GM21528 (cell line): Measurements from ENCODE around the gene ZDHHC3.
A peak's percentile ranks its signal among the peaks of the same experiment; 100 is the strongest.

Experiments used
- ATAC-seq: cut with Tn5 transposase; IDR thresholded peaks from one replicate; pipeline ENCODE4 v1.9.1; 2021; ENCODE audit warnings: mild to moderate bottlenecking, moderate library complexity; ENCODE audit not compliant: unreplicated experiment, low FRiP score

ZDHHC3 gene, protein sequence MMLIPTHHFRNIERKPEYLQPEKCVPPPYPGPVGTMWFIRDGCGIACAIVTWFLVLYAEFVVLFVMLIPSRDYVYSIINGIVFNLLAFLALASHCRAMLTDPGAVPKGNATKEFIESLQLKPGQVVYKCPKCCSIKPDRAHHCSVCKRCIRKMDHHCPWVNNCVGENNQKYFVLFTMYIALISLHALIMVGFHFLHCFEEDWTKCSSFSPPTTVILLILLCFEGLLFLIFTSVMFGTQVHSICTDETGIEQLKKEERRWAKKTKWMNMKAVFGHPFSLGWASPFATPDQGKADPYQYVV

DNA sequence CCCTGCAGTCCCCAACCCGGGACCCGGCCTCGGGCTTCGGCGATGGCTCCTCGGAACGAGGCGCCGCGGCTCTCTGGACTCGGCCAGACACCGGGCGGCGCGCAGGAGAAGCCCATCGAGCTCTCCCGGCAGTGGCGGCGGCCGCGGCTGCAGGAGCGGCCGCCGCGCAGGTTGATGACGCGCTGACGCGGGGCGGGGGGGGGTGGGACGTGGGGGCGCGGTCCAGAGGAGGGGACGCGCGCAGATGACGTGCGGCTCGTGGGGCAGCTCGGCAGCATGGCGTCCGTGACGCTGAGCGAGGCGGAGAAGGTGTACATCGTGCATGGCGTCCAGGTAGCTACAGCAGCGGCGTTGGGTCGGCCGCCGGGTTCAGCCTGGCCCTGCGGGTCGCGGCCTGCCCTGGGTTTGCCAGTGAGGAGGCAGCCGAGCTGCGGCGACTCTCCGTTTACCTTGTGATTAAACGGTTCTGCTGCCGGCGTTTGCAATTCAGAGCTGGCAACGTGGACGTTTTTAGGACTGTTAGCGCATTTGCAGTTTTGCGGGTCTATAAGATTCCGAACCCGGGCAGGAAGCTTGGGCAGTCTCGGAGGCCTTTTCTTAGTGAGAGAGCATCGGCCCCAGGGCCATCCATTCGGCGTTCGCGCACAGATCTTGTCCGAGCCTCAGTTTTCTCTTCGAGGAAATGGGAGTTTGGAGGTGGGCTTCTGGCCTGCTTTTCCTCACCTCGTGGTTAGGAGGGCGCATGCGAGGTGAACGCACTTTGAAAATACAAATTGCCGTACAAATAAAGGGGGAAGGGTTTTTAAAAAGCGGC, at the start of gene ZDHHC3, which contains the start of gene EXOSC7:
Gene ZDHHC3 (minus strand): TSS at position 173 of the 814 bp plus-strand sequence. CDS start 16,738 bp downstream, outside the sequence.
Gene EXOSC7 (plus strand): TSS at position 243 of the 814 bp plus-strand sequence. CDS start 34 bp downstream, at position 277.
- peak; percentile 62 for ATAC-seq

DNA sequence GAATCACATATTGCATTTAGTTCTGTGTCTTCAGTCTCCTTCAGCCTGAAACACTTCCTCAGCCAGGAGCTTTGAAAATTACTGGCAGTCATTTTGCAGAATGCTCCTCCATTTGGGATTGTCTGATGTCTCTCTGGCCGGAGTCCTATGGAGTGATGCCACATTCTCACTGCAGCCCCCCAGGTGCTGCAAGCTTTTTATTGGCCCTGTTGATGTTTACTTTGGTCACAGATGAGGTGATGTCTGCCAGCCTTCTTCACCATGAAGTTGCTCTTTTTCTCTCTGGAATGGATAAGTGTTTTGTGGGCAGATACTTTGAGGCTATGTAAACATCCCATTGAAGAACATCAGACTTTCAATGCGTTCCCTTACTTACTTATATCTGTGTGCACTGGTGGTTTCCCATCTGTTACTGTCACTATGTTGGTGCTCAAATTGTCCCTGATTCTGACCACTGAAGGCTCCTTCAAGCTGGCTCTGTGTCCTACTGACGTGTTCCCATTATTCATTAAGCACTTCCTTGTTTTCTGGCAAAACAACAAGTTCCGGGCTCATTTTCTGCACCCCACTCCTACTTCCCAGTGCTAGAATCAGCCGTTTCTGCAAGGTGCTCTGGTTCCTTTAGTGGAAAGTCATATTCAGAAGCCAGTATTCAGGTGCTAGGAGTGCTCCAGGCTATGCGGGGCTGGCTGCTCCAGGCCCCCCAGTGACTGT, 48.7 kb upstream of the ZDHHC3 start:
- no peak for ATAC-seq

DNA sequence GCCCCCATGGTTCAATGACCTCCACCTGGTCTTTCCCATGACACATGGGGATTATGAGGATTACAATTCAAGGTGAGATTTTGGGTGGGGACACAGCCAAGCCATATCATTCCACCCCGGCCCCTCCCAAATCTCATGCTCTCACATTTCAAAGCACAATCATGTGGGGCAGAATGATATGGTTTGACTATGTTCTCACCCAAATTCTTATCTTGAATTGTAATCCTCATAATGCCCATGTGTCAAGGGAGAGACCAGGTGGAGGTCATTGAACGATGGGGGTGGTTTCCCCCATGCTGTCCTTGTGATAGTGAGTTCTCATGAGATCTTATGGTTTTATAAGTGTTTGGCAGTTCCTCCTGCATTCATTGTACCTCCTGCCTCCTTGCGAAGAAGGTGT, 47.7 kb upstream of the ZDHHC3 start:
- ATAC-seq, result no peak

DNA sequence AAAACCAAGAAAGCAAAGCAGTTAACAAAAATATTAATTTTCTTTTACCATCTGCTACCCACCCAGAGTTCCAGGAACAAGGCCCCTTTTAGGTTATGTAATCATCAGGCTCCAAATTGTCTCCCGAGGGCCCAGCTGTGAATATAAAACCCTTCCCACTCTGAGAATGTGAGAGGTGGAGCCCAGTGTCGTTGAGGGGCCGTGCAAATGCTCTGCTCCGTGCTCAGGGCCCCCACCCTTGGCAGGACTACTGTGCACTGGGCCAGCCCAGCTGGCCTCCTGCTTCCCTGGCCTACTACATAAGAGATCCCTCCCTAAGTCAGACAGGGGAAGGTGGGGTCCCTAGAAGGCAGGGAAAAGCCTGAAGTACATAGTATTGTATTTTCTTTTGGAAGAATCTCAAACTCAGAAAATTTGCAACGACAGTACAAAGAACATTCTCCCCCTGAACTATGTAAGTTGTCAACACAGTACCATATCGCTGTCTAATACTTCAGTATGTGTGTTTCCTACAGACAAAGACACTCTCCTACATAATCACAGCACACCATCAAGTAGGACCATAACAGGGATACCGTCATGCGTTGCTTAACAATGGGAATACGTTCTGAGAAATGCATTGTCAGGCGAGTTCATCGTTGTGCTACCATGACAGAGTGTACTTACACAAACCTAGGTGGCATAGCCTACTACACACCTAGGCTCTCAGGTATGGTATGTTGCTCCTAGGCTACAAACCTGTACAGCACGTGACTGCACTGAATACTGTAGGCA, 45.7 kb upstream of the ZDHHC3 start:
- ATAC-seq, result no peak

DNA sequence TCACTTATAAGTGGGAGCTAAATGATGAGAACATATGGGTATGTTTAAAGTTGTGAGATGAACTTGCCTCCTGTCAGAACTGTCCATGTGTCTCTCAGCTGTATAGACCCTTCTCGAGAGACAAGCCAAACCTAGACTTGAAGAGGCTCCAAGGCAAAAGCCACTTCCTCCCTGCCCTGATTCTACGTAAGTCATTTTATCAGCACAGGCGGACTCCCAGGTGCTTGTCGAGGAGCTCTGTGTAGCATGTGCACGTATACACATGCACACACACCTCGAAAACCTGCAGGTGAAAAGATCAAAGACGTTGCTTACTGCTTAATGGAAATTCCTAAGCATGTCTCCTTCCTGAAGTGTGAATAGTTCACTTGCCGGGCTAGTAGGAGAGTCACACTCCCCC, 44.6 kb upstream of the ZDHHC3 start:
- ATAC-seq, result no peak

DNA sequence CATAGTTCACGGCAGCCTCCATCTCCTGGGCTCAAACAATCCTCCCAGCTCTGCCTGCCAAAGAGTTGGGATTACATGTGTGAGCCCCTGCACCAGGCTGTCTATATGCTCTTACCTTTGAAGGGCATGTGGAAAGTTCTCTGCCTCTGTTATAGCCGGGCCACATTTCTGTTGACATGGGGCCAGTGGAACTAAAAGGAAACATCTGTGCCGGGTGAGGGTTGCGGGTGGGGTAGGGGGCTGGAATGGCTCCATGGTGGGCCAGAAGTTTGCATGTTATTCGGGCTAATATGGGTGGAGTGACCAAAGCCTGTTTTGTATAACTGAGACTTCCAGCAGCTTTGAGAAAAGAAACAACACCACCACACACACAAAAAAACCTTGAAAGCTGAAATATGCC, 41.8 kb upstream of the ZDHHC3 start:
- no peak for ATAC-seq

DNA sequence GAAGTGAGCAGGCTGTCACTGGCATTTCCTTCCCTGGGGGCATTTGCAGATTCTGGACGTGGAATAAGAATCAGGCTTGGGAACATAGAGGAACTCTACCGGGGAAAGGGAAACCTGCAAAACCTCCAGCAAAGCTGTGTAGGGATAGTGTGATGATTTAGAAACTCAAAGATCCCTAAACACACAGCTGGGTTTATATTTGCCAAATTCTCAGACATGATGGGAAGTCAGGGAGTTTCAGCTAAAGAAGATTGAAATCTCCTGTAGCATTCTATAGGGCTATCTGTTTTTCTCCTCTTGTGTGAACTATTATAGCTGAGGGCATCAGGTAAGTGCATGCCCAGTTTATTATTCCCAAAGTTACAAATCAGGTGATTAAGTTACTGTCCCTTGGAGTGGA, 40.9 kb upstream of the ZDHHC3 start:
- no peak for ATAC-seq

DNA sequence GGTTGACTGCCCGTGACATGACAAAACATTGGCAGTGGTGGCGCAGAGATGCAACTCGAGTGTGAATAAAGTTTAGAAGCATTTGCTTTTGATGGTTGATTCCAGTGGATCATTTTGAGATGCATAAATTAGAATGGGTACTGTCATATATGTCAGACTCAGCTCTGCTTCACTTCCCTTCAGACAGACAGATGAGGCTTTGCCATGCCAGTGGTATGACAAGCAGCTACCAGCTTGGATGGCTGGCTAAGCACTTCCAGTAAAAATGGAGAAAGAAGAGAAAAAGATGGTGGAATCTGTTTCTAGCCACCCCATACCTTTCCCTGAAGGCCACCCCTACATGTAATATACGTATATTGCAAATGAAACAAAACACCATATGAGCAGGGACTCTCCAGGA, 36.6 kb upstream of the ZDHHC3 start:
- no peak for ATAC-seq

DNA sequence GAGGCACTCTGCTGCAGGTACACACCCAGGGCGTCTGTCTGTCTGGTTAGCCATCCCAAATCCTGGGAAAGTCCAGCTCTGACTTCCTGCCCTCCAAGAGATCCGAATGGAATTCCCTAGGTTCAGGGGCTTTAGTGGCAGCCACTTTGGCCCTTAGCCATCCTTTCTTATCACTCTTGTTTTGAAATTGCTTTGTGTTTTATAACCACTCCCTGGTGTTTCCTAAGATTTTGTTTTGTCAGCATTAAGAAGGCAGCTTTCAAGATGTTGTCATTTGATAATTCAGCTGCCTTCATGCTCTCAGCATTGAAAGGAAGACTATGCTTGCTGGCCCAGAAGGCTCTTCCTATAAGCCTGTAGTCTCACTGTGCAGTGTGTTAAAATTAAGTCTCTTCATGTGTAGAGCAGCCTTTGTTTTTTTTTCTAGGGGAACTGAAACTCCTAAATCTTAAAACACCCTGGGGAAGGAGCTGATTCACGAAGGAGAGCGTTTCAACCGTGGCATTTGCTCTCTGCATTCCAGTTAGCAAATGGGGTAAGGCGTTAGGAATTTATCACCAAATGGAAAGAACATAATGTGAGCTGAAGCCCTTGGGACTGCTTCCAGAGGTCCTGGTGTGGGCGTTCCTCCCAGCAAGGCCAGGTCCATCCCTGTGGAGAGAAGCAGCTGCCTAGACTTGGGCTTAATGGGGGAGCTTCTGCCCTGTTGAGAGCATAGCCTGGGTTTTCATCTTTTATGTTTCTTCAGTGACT, 36.0 kb upstream of the ZDHHC3 start:
- no peak for ATAC-seq

DNA sequence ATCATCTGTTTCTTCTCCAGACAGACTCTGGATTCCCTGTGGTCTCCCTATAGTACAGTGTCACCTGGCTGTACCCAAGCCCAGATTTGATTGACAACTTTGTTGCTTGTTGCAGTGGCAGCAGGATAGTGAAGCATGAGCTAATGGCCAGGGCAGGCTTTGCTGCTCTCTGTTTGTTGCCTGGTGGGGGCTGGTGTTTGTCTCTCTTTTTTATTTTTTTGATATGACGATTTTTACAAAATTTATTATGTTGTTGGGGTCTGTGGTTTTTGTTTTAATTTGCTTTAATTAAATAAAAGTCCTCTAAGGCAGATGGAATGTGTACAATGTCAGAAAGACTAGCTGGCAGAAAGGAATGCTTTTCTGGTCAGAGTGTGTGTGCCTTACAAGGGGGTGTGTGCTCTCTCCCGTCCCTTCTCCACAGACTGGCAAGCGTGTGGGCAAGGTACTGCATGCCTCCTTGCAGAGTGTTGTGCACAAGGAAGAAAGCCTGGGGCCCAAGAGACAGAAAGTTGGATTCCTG, 34.9 kb upstream of the ZDHHC3 start:
- no peak for ATAC-seq

DNA sequence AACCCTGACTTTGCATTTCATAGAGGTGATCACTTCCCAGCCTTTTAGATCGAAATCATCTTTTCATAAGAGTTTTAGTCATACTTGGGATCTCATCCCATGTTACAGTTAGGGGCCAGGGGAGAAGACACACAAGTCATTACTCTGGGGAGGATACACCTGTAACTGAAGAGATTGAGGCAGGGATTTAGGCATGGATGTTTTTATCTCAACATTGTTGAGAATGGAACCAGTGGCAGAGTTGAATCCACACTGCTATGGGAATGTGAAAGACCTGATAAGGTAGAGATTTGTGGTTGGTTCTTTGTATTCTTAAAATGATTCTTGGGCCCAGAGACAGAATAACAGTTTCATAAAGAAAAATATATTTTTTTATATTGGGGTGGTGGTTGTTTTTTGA, 33.9 kb upstream of the ZDHHC3 start:
- ATAC-seq, result no peak

DNA sequence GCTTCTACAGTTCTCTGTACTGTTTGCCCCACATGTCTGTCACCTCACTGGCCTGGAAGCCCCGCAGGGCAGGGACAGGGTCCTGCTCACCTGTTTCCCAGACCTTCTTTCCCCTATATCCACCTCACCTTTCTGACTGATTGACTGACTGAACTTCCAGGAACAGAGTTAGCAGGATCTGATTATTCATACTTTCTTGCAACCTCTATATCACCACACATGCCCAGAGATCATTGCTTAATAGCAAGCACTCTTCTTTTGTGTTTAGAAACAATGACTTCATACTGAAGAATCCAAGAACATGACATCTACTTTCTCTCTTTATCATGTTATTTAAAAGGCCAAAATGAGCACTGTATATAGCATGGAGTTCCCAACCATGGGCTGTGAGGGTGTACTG, 32.1 kb upstream of the ZDHHC3 start:
- no peak for ATAC-seq

DNA sequence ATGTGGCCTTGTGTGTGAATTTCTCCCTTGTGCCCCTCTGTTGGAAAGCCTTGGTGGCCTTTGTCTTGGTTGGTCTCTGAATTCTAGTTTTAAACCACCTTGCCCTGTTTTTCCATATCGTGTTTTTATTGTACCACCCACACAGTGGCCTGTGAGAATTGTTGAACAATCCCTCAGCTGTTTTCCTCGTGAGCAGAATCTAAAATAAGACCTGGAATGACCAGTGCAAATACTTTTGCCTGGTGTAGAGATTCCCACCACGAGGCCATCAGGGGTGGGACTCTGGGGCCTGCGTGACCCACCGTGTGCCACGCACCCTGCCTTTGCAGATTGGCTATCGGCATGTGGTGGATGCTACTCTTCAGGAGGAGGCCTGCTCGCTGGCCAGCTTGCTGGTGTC, 31.1 kb upstream of the ZDHHC3 start:
- ATAC-seq, result no peak

DNA sequence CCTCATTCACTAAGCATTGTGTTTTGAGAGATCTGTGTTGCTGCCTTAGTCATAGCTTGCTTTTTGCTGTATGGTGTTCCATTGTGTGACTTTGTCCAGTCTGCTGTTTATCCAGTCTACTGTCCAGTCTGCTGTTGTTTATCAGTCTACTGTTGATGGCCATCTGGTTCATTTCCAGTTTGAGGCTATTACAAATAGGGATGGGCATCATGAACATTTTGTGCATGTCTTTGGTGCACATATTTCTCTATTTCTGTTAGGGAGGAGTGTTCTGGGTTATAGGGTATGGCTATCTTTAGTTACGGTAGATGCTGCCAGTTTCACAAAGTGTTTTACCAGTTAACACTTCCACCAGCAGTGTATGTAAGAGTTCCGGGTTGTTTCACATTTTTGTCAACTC, 27.9 kb upstream of the ZDHHC3 start:
- no peak for ATAC-seq

DNA sequence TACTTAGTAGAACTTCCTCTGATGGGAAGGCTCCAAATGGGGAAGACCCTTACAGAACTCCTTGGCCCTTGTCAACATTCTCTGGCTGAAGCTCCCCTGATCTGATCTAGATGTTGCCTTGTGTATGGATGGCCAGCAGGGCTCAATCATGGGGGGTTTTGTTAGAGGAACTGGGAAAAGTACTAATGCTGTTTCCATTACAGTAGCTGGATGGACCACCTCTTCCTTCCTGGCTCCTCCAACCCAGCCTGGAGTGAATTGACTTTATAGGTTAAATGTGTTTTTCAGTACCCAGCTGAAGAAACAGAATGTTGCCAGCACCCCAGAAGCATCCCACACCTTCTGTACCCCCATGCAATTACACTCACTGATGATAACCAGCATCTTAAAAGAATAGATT, 27.4 kb upstream of the ZDHHC3 start:
- no peak for ATAC-seq

DNA sequence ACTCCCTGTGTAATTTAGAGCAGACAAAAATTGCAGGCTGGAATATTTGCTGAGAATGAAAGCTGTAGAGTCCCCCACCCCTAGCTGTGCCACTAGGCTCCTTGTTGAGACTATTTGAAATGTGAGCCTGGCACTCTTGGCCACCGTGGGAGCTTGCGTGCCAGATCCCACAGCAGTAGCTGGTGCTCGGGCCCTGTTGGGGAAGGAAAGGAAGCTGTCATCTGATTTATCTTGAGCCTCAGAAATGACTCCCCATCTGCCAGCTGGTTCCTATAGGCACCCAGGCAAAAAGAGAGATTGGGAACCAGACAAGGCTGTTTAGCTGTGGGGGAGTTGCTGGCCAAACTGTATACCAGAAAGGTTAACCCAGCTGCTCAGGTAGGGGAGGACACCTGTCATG, 26.7 kb upstream of the ZDHHC3 start:
- ATAC-seq, result no peak

DNA sequence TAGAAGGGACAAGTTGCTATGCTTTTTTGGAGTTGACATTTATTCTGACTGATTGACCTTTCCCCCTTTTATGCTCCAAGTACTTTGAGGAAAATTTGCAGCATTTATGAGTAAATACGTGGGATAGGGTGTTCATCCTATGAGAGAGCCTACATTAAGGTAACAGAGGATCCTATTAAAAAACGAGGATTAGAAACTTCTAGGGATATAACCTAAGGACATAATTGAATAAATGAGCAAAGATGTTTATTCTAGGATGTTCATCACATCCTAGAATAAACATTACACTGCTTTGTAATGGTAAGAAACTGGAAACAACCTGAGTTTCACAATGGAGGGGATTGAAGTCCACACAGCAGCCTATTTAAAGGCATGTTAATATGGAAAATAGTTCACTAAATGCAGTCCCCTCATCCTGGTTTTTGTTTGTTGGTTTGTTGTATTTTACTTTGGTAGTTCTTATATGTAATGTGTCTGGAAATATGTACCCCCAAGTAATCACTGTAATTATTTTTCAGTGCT, 26.2 kb upstream of the ZDHHC3 start:
- no peak for ATAC-seq

DNA sequence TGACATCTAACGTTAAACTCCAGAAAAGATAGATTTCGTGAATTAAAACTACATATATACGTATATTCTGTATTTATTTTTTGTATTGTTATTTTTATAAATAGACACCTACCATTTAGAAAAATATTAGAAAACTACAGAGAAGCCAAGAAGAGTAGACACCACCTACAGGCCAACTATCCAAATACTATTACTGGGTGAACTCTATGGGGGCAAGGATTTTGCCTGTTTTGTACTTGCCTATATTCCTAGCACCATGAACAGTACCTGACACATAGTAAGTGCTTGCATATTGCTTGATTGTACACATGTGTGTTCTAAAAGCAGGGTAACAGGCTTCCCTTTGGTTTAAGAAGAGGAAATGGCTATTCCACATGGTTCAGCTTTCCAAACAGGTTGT, 25.8 kb upstream of the ZDHHC3 start:
- ATAC-seq, result no peak

DNA sequence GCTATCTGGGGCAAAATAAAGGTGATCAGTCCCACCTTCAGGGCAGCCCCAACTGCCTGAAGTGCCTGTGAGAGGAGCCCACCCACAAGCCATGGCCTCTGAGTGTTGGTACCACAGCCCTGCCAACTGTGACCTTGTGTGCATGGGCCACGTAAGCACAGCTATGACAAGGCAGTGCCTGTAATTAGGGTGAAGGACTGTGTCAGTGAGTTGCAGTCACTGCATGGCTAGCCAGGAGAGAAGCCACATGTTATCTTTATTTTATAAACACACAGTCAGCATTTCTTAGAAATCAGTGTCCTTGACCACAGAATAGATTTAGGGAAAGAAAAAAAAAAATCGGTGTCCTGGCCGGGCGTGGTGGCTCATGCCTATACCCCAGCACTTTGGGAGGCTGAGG, 24.8 kb upstream of the ZDHHC3 start:
- no peak for ATAC-seq
